ENCODE measurements around the gene TADA1.

Gene TADA1

DNA sequence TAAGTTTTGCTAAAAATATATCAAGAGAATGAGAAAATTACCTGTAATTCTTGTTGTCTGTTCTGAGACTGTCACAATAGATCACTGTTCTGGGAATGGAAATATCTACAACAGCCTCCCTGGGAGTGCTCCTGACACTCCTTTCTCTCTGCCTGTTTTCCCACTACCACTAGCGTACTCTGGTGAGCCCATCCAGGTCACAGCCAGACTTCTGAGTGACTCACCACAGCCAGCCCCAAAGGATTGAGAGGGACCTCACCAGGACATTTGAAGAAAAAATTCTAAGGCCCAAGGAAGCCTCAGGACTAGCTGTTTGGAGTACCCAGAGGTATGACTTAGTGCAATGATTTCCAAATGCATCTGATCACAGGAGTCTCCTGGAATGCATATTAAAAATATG is 39.0 kb upstream of the TADA1 start:
- no peak overlapping the region for H3K4me3 ChIP-seq (ENCODE audit: low read depth, low read length)
- TF ChIP-seq, protein P1, sequence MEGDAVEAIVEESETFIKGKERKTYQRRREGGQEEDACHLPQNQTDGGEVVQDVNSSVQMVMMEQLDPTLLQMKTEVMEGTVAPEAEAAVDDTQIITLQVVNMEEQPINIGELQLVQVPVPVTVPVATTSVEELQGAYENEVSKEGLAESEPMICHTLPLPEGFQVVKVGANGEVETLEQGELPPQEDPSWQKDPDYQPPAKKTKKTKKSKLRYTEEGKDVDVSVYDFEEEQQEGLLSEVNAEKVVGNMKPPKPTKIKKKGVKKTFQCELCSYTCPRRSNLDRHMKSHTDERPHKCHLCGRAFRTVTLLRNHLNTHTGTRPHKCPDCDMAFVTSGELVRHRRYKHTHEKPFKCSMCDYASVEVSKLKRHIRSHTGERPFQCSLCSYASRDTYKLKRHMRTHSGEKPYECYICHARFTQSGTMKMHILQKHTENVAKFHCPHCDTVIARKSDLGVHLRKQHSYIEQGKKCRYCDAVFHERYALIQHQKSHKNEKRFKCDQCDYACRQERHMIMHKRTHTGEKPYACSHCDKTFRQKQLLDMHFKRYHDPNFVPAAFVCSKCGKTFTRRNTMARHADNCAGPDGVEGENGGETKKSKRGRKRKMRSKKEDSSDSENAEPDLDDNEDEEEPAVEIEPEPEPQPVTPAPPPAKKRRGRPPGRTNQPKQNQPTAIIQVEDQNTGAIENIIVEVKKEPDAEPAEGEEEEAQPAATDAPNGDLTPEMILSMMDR (IDR thresholded peaks at IDR 0.05; ENCODE audit: low read depth, low read length): no peak

DNA sequence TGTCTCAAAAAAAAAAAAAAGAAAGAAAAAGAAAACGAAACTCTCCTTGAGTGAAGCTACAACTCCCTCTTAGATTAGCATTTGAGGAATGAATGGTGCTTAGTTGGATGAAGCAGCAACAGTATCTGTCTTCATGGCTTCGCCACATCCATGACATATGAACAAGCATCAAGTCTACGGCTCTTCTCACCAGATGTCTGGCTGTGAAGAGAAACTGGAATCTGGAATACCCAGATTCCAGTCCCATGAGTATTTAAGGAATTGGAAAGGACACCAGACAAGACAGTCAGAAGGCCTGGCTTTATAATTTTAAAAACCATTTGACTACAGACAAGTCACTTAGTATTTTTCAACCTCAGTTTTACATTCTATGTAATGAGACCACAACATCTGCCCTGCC is 38.0 kb upstream of the TADA1 start:
- TF ChIP-seq, protein P1 (IDR thresholded peaks at IDR 0.05; ENCODE audit: low read depth, low read length): no peak
- H3K4me3 ChIP-seq (ENCODE audit: low read depth, low read length): no peak overlapping the region

DNA sequence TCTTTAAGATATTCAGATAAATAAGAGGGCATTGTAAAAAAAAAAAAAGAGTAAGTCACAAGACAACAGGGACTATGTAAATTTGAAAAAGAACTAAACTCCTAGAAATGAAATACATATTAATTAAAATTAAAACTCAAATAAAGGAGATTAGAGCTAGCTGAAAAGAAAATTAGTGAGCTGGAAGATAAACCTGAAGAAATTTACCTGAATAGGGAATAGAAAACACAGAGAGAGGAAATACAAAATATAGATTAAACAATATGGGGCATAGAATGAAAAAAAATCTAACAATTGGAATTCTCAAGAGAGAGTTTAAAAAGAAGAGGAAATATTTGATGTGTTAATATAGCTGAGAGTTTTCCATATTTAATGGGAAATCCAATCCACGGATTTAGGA is 35.6 kb upstream of the TADA1 start:
- TF ChIP-seq, protein P1 (IDR thresholded peaks at IDR 0.05; ENCODE audit: low read depth, low read length): no peak
- H3K4me3 ChIP-seq (ENCODE audit: low read depth, low read length): no peak overlapping the region

DNA sequence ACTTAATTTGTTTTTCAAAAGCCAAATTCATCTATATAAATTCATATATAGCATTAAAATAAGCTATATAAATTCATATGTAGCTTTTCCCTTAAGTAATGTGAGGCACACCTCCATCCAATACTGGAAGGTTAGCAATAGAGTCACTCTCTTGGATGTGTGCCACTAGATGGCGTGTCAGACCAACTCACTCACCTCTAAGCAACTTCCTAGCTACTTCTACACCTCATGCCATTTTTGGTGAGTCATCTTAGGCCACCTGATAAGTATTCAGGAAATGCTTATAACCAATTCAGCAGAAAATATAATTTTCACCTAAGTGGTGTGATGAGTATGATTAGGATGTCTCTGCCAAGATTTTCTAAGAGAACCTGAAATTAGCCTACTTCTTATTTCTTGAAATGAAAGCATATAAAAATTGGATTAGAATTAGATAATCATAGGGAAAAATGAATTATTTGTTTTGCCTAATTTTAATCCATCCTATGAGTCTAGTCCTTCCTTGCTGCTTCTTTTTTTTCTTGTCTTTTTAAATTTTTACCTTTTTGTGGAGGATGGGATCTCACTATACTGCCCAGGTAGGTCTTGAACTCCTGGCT is 34.4 kb upstream of the TADA1 start:
- no peak overlapping the region for H3K4me3 ChIP-seq (ENCODE audit: low read depth, low read length)
- TF ChIP-seq, protein P1 (IDR thresholded peaks at IDR 0.05; ENCODE audit: low read depth, low read length): peak; percentile 48; the same call in 1 of the 2 replicates

DNA sequence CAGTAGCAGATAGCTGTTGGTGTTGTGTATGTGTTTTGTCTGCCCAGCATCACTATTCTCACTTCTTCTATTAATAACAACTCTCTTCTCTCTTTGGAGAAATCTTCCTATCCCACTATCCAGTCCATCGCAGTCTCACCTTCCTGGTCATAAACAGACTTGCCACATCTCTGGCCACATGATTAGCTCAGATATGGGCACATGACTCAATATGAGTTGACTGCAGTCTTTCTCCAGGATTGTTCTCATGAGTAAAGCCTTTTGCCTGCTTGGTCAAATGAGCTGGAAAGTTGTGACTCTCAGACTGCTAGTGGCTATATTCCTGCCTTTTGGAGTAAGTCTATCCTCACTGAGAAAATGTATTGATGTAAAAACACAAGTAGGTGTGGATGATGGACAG is 32.9 kb upstream of the TADA1 start:
- H3K4me3 ChIP-seq (ENCODE audit: low read depth, low read length): no peak overlapping the region
- TF ChIP-seq, protein P1 (IDR thresholded peaks at IDR 0.05; ENCODE audit: low read depth, low read length): no peak

DNA sequence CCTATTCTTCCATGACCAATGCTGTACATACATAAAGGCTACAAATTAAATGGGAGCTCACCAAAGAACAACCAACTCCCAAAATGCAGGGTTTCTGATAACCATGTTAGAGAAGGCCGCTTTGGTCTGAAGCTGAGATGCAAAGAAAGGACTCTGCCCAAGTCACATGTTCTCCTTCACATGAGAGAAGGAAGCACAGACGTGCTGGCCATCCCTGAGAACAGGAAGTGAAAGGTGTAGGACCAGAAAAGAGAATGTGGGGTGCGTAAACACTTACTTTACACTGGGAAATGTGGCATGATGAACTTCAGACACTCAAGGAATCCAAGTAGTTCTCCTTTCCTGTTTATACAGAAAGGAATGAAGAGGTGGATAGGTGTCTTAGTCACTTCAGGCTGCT is 31.7 kb upstream of the TADA1 start:
- no peak overlapping the region for H3K4me3 ChIP-seq (ENCODE audit: low read depth, low read length)
- TF ChIP-seq, protein P1 (IDR thresholded peaks at IDR 0.05; ENCODE audit: low read depth, low read length): no peak

DNA sequence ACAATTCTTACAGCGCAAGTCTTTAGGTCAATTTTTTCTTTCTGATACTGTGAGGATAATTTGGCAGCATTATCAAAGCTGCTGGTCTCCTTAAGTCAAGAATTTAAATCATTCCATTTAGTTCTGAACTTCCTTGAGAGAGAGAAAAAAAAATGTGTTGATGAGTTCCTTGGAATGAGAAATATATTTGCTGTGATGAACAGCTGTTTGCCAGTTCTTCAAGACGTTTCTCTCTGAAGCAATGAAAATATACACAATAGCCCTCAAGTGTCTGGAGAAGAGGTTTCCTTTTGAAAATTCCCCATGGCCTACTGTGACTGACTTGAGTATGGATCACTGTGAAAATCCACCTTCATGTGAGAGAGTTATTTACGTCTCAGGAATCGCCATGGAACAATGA is 31.0 kb upstream of the TADA1 start:
- TF ChIP-seq, protein P1 (IDR thresholded peaks at IDR 0.05; ENCODE audit: low read depth, low read length): no peak
- no peak overlapping the region for H3K4me3 ChIP-seq (ENCODE audit: low read depth, low read length)

All from WI38 (cell line).